WTC11 (cell line): ENCODE results near the gene RFX3. TPM values are rescaled to one million over a fixed set of nuclear protein-coding genes. Genes with fewer than 3 reads are reported as not detected.

Experiments used
- ATAC-seq: fragments of 200-7000 bp; cut with Tn5 transposase; 2 replicates; pipeline ENCODE4 v1.10.0; 2021; ENCODE audit warnings: mild to moderate bottlenecking, moderate library complexity
- CTCF ChIA-PET: fragments of 300-600 bp; sonication (Branson Sonifier 250); formaldehyde crosslinking; loops from one replicate; lab custom pipeline; 2021; ENCODE audit warnings: antibody characterized with exemption; lab: Charles Lee
- POLR2A ChIA-PET: fragments of 350-600 bp; sonication (Branson Sonifier 250); formaldehyde crosslinking; loops from one replicate; lab custom pipeline; 2021; ENCODE audit warnings: antibody characterized with exemption; lab: Charles Lee
- DNase-seq: peaks from one replicate; pipeline ENCODE4 v3.0.0; 2021; ENCODE audit warnings: low spot score
- H3K27ac Mint-ChIP-seq: 2 replicates; pipeline ENCODE4 v1.8.0; 2021; ENCODE audit warnings: mixed read lengths
- H3K27me3 Mint-ChIP-seq: 2 replicates; pipeline ENCODE4 v1.8.0; 2021; ENCODE audit warnings: low read depth, mild to moderate bottlenecking, moderate library complexity, mixed read lengths
- H3K36me3 Mint-ChIP-seq: 2 replicates; pipeline ENCODE4 v1.8.0; 2021; ENCODE audit warnings: mixed read lengths
- H3K4me1 Mint-ChIP-seq: 2 replicates; pipeline ENCODE4 v1.8.0; 2022; ENCODE audit warnings: mixed read lengths
- H3K4me3 Mint-ChIP-seq: 2 replicates; pipeline ENCODE4 v1.8.0; 2021; ENCODE audit warnings: mild to moderate bottlenecking, moderate library complexity, mixed read lengths
- H3K9me3 Mint-ChIP-seq: 2 replicates; pipeline ENCODE4 v1.8.0; 2021; ENCODE audit warnings: mixed read lengths
- ATF1 ChIP-seq: sonication (generic); formaldehyde crosslinking; IDR thresholded peaks from 2 replicates; pipeline ENCODE4 v1.8.1; 2023; ENCODE audit warnings: mild to moderate bottlenecking, moderate library complexity, missing genetic modification reagents
- FOXK1 ChIP-seq: sonication (generic); formaldehyde crosslinking; IDR thresholded peaks from 2 replicates; pipeline ENCODE4 v1.8.0; 2022; ENCODE audit warnings: mild to moderate bottlenecking, moderate library complexity, missing genetic modification reagents
- FOXP1 ChIP-seq: sonication (generic); formaldehyde crosslinking; IDR thresholded peaks from 2 replicates; pipeline ENCODE4 v1.8.0; 2022; ENCODE audit warnings: missing genetic modification reagents, mild to moderate bottlenecking, moderate library complexity, borderline replicate concordance
- GRHL2 ChIP-seq: fragments of 250-450 bp; sonication (Bioruptor Pico); IDR thresholded peaks from 2 replicates; pipeline ENCODE4 v1.8.0; 2022; ENCODE audit warnings: mild to moderate bottlenecking, moderate library complexity; ENCODE audit not compliant: insufficient replicate concordance, severe bottlenecking
- GTF2I ChIP-seq: fragments of 250-450 bp; sonication (Bioruptor Pico); conservative IDR thresholded peaks from 2 replicates; pipeline ENCODE4 v1.4.0; 2021; ENCODE audit warnings: mild to moderate bottlenecking
- NFE2L1 ChIP-seq: sonication (generic); formaldehyde crosslinking; IDR thresholded peaks from 2 replicates; pipeline ENCODE4 v1.8.1; 2023; ENCODE audit warnings: missing genetic modification reagents
- TCF7 ChIP-seq: sonication (generic); formaldehyde crosslinking; IDR thresholded peaks from 2 replicates; pipeline ENCODE4 v1.8.0; 2022; ENCODE audit warnings: mild to moderate bottlenecking, low read depth, missing genetic modification reagents, moderate library complexity
- TP53 ChIP-seq: sonication (generic); formaldehyde crosslinking; IDR thresholded peaks from 2 replicates; pipeline ENCODE4 v1.8.1; 2023; ENCODE audit warnings: mild to moderate bottlenecking, missing genetic modification reagents
- ZBTB21 ChIP-seq: sonication (generic); formaldehyde crosslinking; IDR thresholded peaks from 2 replicates; pipeline ENCODE4 v1.8.1; 2023; ENCODE audit warnings: mild to moderate bottlenecking, missing genetic modification reagents, borderline replicate concordance
- ZNF263 ChIP-seq: sonication (generic); formaldehyde crosslinking; IDR thresholded peaks from 2 replicates; pipeline ENCODE4 v1.8.1; 2022; ENCODE audit warnings: low read depth, mild to moderate bottlenecking, moderate library complexity, missing genetic modification reagents
- ZNF416 ChIP-seq: fragments of 250-450 bp; sonication (Bioruptor Pico); IDR thresholded peaks from 2 replicates; pipeline ENCODE4 v1.9.0; 2021; ENCODE audit warnings: mild to moderate bottlenecking, inconsistent platforms
- total RNA-seq: library from RNA; stranded (reverse); gene quantifications from 3 replicates; pipeline ENCODE4 v1.2.3, GENCODE V29; 2021
- TF ChIP-seq, protein P1 (sequence below): fragments of 250-450 bp; sonication (Bioruptor Pico); IDR thresholded peaks from 2 replicates; pipeline ENCODE4 v1.9.0; 2021; ENCODE audit warnings: moderate library complexity, mild to moderate bottlenecking, inconsistent platforms, borderline replicate concordance
- TF ChIP-seq, protein P2 (sequence below): sonication (generic); formaldehyde crosslinking; IDR thresholded peaks from 2 replicates; pipeline ENCODE4 v1.8.1; 2023; ENCODE audit warnings: mild to moderate bottlenecking, missing genetic modification reagents, borderline replicate concordance
- TF ChIP-seq, protein P3 (sequence below): sonication (generic); formaldehyde crosslinking; IDR thresholded peaks from 2 replicates; pipeline ENCODE4 v1.8.1; 2023; ENCODE audit warnings: mild to moderate bottlenecking, missing genetic modification reagents
- TF ChIP-seq, protein P4 (sequence below): sonication (generic); formaldehyde crosslinking; IDR thresholded peaks from 2 replicates; pipeline ENCODE4 v1.8.0; 2022; ENCODE audit warnings: mild to moderate bottlenecking, missing genetic modification reagents
- TF ChIP-seq, protein P5 (sequence below): sonication (generic); formaldehyde crosslinking; IDR thresholded peaks from 2 replicates; pipeline ENCODE4 v1.8.1; 2022; ENCODE audit warnings: low read depth, mild to moderate bottlenecking, moderate library complexity, missing genetic modification reagents, borderline replicate concordance
- TF ChIP-seq, protein P6 (sequence below): fragments of 250-450 bp; sonication (Bioruptor Pico); IDR thresholded peaks from 2 replicates; pipeline ENCODE4 v1.8.0; 2021; ENCODE audit warnings: mild to moderate bottlenecking
- TF ChIP-seq, protein P7 (sequence below): sonication (generic); formaldehyde crosslinking; IDR thresholded peaks from 2 replicates; pipeline ENCODE4 v1.8.1; 2022; ENCODE audit warnings: mild to moderate bottlenecking, missing genetic modification reagents, moderate library complexity, borderline replicate concordance

The RFX3 gene
- total RNA-seq, 1 experiment from 2014 or later: 13.7 TPM

DNA sequence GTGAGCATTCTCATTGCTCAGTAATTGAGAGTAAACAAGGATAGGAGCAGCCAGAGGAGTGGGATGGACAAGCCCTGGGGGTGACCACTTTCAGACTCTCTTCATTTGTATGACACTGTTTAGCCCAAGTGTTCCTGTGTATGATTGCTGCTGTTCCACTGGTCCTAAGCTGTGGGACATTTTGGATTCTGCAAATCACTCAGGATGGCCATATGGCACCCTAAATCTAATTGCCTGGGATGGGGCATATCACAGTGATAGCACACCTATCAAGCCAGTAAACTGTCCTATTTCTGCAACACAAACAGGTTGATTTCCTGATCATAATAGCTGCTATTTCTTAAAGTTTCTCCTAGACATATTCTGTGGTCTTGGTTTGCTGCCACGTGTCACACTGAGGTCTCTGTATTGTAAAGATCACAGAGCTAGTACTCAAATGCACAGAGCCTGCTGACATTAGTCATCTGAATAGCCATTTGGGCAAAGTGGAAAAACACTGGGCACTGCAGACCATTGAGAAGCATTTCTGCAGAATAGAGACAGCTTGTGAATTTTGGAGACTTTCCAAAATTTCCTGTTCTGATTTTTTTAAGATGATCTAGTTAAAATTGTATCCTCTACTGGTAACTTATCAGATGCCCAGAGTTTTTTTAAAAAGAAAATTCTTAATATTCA, 320.2 kb downstream of the RFX3 start:
- ATAC-seq: no peak
- Mint-ChIP-seq H3K27me3 (no peaks in the 10 kb centered on the region), H3K4me1 (peaks cover 10% of the 10 kb centered on the region), H3K9me3 (peaks cover 13% of the 10 kb centered on the region), H3K27ac (no peak overlapping the region), H3K36me3 (no peaks in the 10 kb centered on the region), H3K4me3 (no peak overlapping the region)
- ChIA-PET CTCF (no interaction called here), POLR2A (interaction anchor here (0.8 kb wide), 1 partner anchor 81 kb away, joined by 3 read pairs; no protein-coding TSS in a partner anchor)
- TF ChIP-seq GTF2I (CRISPR knock-in tag) (no peak), ZNF263 (no peak), FOXP1 (CRISPR knock-in tag) (no peak), FOXK1 (CRISPR knock-in tag) (no peak)
- TF ChIP-seq, protein P1, sequence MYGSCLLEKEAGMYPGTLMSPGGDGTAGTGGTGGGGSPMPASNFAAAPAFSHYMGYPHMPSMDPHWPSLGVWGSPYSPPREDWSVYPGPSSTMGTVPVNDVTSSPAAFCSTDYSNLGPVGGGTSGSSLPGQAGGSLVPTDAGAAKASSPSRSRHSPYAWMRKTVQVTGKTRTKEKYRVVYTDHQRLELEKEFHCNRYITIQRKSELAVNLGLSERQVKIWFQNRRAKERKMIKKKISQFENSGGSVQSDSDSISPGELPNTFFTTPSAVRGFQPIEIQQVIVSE (CRISPR knock-in tag): no peak
- TF ChIP-seq, protein P2, sequence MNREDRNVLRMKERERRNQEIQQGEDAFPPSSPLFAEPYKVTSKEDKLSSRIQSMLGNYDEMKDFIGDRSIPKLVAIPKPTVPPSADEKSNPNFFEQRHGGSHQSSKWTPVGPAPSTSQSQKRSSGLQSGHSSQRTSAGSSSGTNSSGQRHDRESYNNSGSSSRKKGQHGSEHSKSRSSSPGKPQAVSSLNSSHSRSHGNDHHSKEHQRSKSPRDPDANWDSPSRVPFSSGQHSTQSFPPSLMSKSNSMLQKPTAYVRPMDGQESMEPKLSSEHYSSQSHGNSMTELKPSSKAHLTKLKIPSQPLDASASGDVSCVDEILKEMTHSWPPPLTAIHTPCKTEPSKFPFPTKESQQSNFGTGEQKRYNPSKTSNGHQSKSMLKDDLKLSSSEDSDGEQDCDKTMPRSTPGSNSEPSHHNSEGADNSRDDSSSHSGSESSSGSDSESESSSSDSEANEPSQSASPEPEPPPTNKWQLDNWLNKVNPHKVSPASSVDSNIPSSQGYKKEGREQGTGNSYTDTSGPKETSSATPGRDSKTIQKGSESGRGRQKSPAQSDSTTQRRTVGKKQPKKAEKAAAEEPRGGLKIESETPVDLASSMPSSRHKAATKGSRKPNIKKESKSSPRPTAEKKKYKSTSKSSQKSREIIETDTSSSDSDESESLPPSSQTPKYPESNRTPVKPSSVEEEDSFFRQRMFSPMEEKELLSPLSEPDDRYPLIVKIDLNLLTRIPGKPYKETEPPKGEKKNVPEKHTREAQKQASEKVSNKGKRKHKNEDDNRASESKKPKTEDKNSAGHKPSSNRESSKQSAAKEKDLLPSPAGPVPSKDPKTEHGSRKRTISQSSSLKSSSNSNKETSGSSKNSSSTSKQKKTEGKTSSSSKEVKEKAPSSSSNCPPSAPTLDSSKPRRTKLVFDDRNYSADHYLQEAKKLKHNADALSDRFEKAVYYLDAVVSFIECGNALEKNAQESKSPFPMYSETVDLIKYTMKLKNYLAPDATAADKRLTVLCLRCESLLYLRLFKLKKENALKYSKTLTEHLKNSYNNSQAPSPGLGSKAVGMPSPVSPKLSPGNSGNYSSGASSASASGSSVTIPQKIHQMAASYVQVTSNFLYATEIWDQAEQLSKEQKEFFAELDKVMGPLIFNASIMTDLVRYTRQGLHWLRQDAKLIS (CRISPR knock-in tag): no peak
- TF ChIP-seq, protein P3, sequence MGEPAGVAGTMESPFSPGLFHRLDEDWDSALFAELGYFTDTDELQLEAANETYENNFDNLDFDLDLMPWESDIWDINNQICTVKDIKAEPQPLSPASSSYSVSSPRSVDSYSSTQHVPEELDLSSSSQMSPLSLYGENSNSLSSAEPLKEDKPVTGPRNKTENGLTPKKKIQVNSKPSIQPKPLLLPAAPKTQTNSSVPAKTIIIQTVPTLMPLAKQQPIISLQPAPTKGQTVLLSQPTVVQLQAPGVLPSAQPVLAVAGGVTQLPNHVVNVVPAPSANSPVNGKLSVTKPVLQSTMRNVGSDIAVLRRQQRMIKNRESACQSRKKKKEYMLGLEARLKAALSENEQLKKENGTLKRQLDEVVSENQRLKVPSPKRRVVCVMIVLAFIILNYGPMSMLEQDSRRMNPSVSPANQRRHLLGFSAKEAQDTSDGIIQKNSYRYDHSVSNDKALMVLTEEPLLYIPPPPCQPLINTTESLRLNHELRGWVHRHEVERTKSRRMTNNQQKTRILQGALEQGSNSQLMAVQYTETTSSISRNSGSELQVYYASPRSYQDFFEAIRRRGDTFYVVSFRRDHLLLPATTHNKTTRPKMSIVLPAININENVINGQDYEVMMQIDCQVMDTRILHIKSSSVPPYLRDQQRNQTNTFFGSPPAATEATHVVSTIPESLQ (CRISPR knock-in tag): no peak
- TF ChIP-seq, protein P4, sequence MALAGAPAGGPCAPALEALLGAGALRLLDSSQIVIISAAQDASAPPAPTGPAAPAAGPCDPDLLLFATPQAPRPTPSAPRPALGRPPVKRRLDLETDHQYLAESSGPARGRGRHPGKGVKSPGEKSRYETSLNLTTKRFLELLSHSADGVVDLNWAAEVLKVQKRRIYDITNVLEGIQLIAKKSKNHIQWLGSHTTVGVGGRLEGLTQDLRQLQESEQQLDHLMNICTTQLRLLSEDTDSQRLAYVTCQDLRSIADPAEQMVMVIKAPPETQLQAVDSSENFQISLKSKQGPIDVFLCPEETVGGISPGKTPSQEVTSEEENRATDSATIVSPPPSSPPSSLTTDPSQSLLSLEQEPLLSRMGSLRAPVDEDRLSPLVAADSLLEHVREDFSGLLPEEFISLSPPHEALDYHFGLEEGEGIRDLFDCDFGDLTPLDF (CRISPR knock-in tag): no peak
- DNase-seq: no peak

DNA sequence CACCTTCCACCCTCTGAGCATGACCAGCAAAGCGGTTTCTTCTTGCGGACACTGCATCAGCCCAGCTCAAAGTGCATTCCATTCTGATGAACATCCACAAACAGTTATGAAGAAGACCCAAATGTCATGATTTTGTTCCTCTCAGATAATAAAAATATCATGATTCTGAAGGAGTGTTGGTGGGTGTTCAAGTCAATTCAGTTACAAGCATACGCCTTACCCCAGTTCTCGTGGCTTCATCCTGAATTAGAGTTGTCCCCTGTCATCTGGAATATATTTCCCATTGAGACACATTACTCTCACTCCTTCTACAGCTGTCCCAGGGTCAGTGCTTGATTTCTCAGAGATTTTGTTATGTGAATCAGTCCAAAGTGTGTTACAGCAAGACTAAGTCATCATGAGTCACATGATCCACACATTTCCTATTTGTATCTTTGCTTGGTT, 325.4 kb downstream of the RFX3 start:
- Mint-ChIP-seq H3K27me3 (no peaks in the 10 kb centered on the region), H3K36me3 (no peaks in the 10 kb centered on the region), H3K27ac (no peak overlapping the region), H3K4me1 (0 out of 2 replicates have a peak, but pooled peaks cover 3% of the 10 kb centered on the region), H3K4me3 (no peak overlapping the region), H3K9me3 (peaks cover 13% of the 10 kb centered on the region)
- ATAC-seq (no peak), DNase-seq (no peak)
- ChIA-PET CTCF (no interaction called here), POLR2A (no interaction called here)
- TF ChIP-seq, protein P5, sequence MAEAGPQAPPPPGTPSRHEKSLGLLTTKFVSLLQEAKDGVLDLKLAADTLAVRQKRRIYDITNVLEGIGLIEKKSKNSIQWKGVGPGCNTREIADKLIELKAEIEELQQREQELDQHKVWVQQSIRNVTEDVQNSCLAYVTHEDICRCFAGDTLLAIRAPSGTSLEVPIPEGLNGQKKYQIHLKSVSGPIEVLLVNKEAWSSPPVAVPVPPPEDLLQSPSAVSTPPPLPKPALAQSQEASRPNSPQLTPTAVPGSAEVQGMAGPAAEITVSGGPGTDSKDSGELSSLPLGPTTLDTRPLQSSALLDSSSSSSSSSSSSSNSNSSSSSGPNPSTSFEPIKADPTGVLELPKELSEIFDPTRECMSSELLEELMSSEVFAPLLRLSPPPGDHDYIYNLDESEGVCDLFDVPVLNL (CRISPR knock-in tag): no peak
- TF ChIP-seq NFE2L1 (CRISPR knock-in tag): no peak
- TF ChIP-seq, protein P6, sequence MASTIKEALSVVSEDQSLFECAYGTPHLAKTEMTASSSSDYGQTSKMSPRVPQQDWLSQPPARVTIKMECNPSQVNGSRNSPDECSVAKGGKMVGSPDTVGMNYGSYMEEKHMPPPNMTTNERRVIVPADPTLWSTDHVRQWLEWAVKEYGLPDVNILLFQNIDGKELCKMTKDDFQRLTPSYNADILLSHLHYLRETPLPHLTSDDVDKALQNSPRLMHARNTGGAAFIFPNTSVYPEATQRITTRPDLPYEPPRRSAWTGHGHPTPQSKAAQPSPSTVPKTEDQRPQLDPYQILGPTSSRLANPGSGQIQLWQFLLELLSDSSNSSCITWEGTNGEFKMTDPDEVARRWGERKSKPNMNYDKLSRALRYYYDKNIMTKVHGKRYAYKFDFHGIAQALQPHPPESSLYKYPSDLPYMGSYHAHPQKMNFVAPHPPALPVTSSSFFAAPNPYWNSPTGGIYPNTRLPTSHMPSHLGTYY (CRISPR knock-in tag): no peak
- TF ChIP-seq GRHL2 (CRISPR knock-in tag): no peak
- TF ChIP-seq ZBTB21 (CRISPR knock-in tag): no peak
- no peak for TF ChIP-seq TP53 (CRISPR knock-in tag)
- no peak for TF ChIP-seq ZNF416
- TF ChIP-seq, protein P7, sequence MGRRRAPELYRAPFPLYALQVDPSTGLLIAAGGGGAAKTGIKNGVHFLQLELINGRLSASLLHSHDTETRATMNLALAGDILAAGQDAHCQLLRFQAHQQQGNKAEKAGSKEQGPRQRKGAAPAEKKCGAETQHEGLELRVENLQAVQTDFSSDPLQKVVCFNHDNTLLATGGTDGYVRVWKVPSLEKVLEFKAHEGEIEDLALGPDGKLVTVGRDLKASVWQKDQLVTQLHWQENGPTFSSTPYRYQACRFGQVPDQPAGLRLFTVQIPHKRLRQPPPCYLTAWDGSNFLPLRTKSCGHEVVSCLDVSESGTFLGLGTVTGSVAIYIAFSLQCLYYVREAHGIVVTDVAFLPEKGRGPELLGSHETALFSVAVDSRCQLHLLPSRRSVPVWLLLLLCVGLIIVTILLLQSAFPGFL (CRISPR knock-in tag): no peak
- no peak for TF ChIP-seq TCF7
- no peak for TF ChIP-seq ATF1 (CRISPR knock-in tag)
